HCT116 (cell line): ENCODE measurements around the gene NCF4. TPM values are rescaled to one million over a fixed set of nuclear protein-coding genes. Genes with fewer than 3 reads are reported as not detected.

Source experiments
- ATAC-seq: fragments of 200-7000 bp; cut with Tn5 transposase; 2 replicates; pipeline ENCODE4 v1.9.1; 2020; ENCODE audit warnings: mild to moderate bottlenecking, moderate library complexity
- BruUV-seq: library from RNA; stranded (reverse); fragments of 400-500 nt; replicated peaks from 2 replicates; lab custom pipeline; 2021; lab: Mats Ljungman, UMichigan
- CTCF ChIA-PET: fragments of 300-600 bp; sonication (Branson Sonifier 250); formaldehyde crosslinking; loops from one replicate; lab custom pipeline; 2021; ENCODE audit warnings: antibody characterized with exemption; lab: Charles Lee
- POLR2A ChIA-PET: fragments of 300-600, 350-600 bp; sonication (Branson Sonifier 250); formaldehyde crosslinking; loops from one replicate; lab custom pipeline; 2021; ENCODE audit warnings: antibody characterized with exemption; lab: Charles Lee
- RAD21 ChIA-PET, 2 experiments: fragments of 300-600 bp; sonication (Branson Sonifier 250); formaldehyde crosslinking; loops; one replicate each; lab custom pipeline; 2023; ENCODE audit warnings: low total read pairs in 2 of 2; ENCODE audit not compliant: uncharacterized antibody in 2 of 2, unreplicated experiment in 2 of 2, low non-redundant PET in 1 of 2; lab: Charles Lee
- DNase-seq: peaks from one replicate; pipeline ENCODE4 v3.0.0-alpha.2; 2010; ENCODE audit warnings: low read depth, low spot score
- H2AFZ ChIP-seq: fragments of 200-600 bp; shearing (Covaris generic), sonication (generic); 2 replicates; pipeline ENCODE4 v1.6.1; 2017; ENCODE audit warnings: low read depth, mixed run types, mixed read lengths, antibody characterized with exemption, low read length; ENCODE audit not compliant: poor library complexity, severe bottlenecking
- H3K27ac ChIP-seq: 2 replicates; pipeline ENCODE4 v1.5.1; 2012; ENCODE audit warnings: low read depth, low read length
- H3K27me3 ChIP-seq: fragments of 200-600 bp; sonication (generic); 2 replicates; pipeline ENCODE4 v1.6.1; 2016; ENCODE audit warnings: mixed run types, low read length, mixed read lengths; ENCODE audit not compliant: insufficient read depth
- H3K36me3 ChIP-seq, 2 experiments: fragments of 200-500 bp in 1 of 2; fragments of 200-600 bp in 1 of 2; sonication (Bioruptor generic) in 1 of 2; sonication (generic) in 1 of 2; 2 replicates each; pipeline versions ENCODE4 v1.5.1 to v1.6.1; 2014 to 2016; ENCODE audit warnings: low read length in 2 of 2, inconsistent platforms in 1 of 2, mixed read lengths in 1 of 2, mixed run types in 1 of 2; ENCODE audit not compliant: insufficient read depth in 2 of 2, control insufficient read depth in 1 of 2
- H3K4me1 ChIP-seq, 2 experiments: fragments of 200-600 bp in 1 of 2; sonication (generic) in 1 of 2; 2 replicates each; pipeline versions ENCODE4 v1.5.1 to v1.6.1; 2012 to 2017; ENCODE audit warnings: low read length in 2 of 2, inconsistent platforms in 1 of 2, mild to moderate bottlenecking in 1 of 2, mixed read lengths in 1 of 2, mixed run types in 1 of 2, moderate library complexity in 1 of 2; ENCODE audit not compliant: insufficient read depth in 2 of 2, control insufficient read depth in 1 of 2
- H3K4me2 ChIP-seq: fragments of 200-600 bp; sonication (generic); 2 replicates; pipeline ENCODE4 v1.6.1; 2017; ENCODE audit warnings: mixed run types, low read length, mixed read lengths
- H3K4me3 ChIP-seq, 2 experiments: fragments of 200-600 bp in 1 of 2; sonication (generic) in 1 of 2; replicated peaks in 1 of 2; 2 replicates each; pipeline ENCODE4 v1.5.1; 2011 to 2016; ENCODE audit warnings: low read length in 2 of 2, control low read depth in 1 of 2, low read depth in 1 of 2, mild to moderate bottlenecking in 1 of 2, mixed read lengths in 1 of 2, mixed run types in 1 of 2
- H3K79me2 ChIP-seq: fragments of 200-600 bp; sonication (generic); 2 replicates; pipeline ENCODE4 v1.6.1; 2017; ENCODE audit warnings: mild to moderate bottlenecking, mixed run types, low read length, moderate library complexity, mixed read lengths; ENCODE audit not compliant: insufficient read depth
- H3K9ac ChIP-seq: fragments of 200-600 bp; sonication (generic); 2 replicates; pipeline ENCODE4 v1.6.1; 2016; ENCODE audit warnings: low read length, mixed read lengths
- H3K9me2 ChIP-seq: fragments of 200-600 bp; sonication (generic), shearing (Covaris generic); 2 replicates; pipeline ENCODE4 v1.6.1; 2017; ENCODE audit warnings: mixed run types, mild to moderate bottlenecking, moderate library complexity; ENCODE audit not compliant: insufficient read depth
- H3K9me3 ChIP-seq, 2 experiments: fragments of 200-500 bp in 1 of 2; fragments of 200-600 bp in 1 of 2; sonication (Bioruptor generic) in 1 of 2; sonication (generic) in 1 of 2; 2 replicates each; pipeline ENCODE4 v1.6.1; 2014 to 2017; ENCODE audit warnings: low read length in 2 of 2, mixed read lengths in 2 of 2, inconsistent platforms in 1 of 2, low read depth in 1 of 2, mild to moderate bottlenecking in 1 of 2, mixed run types in 1 of 2, moderate library complexity in 1 of 2; ENCODE audit not compliant: control insufficient read depth in 1 of 2, insufficient read depth in 1 of 2
- H4K20me1 ChIP-seq: fragments of 200-600 bp; sonication (generic), shearing (Covaris generic); 2 replicates; pipeline ENCODE4 v1.6.1; 2017; ENCODE audit warnings: mixed run types, mild to moderate bottlenecking, moderate library complexity; ENCODE audit not compliant: insufficient read depth
- ATF3 ChIP-seq: IDR thresholded peaks from 2 replicates; pipeline ENCODE4 v1.6.1; 2012
- CBX3 ChIP-seq: IDR thresholded peaks from 2 replicates; pipeline ENCODE4 v1.6.1; 2012; ENCODE audit warnings: low read depth
- CEBPB ChIP-seq: IDR thresholded peaks from 2 replicates; pipeline ENCODE4 v1.6.1; 2012; ENCODE audit warnings: low read depth
- CTCF ChIP-seq, 3 experiments: fragments of 200-600 bp in 1 of 3; sonication (generic) in 1 of 3; IDR thresholded peaks in 2 of 3; conservative IDR thresholded peaks in 1 of 3; 2 replicates each; pipeline ENCODE4 v1.5.1; 2012 to 2017; ENCODE audit warnings: low read depth in 2 of 3, low read length in 2 of 3, antibody characterized with exemption in 1 of 3, borderline replicate concordance in 1 of 3, control low read depth in 1 of 3, mild to moderate bottlenecking in 1 of 3, mixed read lengths in 1 of 3, mixed run types in 1 of 3, moderate library complexity in 1 of 3; ENCODE audit not compliant: insufficient read depth in 1 of 3
- EZH2 ChIP-seq: fragments of 200-600 bp; sonication (generic); IDR thresholded peaks from 2 replicates; pipeline ENCODE4 v1.6.1; 2017; ENCODE audit warnings: antibody characterized with exemption, mixed run types
- EZH2phosphoT487 ChIP-seq: fragments of 200-600 bp; IDR thresholded peaks from 2 replicates; pipeline ENCODE4 v1.6.1; 2018; ENCODE audit warnings: antibody characterized with exemption, borderline replicate concordance
- FOSL1 ChIP-seq: IDR thresholded peaks from 2 replicates; pipeline ENCODE4 v1.6.1; 2012; ENCODE audit warnings: low read depth
- JUND ChIP-seq: IDR thresholded peaks from 2 replicates; pipeline ENCODE4 v1.6.1; 2012
- MAX ChIP-seq: IDR thresholded peaks from 2 replicates; pipeline ENCODE4 v1.6.1; 2012
- POLR2A ChIP-seq: IDR thresholded peaks from 2 replicates; pipeline ENCODE4 v1.7.0; 2011; ENCODE audit warnings: borderline replicate concordance; ENCODE audit not compliant: insufficient read depth, insufficient read length; ENCODE audit errors: extremely low read depth
- POLR2AphosphoS5 ChIP-seq: IDR thresholded peaks from 2 replicates; pipeline ENCODE4 v1.6.1; 2011; ENCODE audit warnings: mild to moderate bottlenecking, low read depth, low read length, moderate library complexity
- RAD21 ChIP-seq: IDR thresholded peaks from 2 replicates; pipeline ENCODE4 v1.6.1; 2012; ENCODE audit warnings: low read depth, mild to moderate bottlenecking
- SIN3A ChIP-seq: IDR thresholded peaks from 2 replicates; pipeline ENCODE4 v1.6.1; 2012; ENCODE audit warnings: low read depth
- SP1 ChIP-seq: IDR thresholded peaks from 2 replicates; pipeline ENCODE4 v1.6.1; 2012; ENCODE audit warnings: low read depth
- SRF ChIP-seq: IDR thresholded peaks from 2 replicates; pipeline ENCODE4 v1.6.1; 2012; ENCODE audit warnings: low read depth
- TCF7L2 ChIP-seq: IDR thresholded peaks from 2 replicates; pipeline ENCODE4 v1.7.0; 2011; ENCODE audit warnings: borderline replicate concordance, inconsistent platforms; ENCODE audit not compliant: insufficient read depth, insufficient read length; ENCODE audit errors: extremely low read depth
- YY1 ChIP-seq: IDR thresholded peaks from 2 replicates; pipeline ENCODE4 v1.6.1; 2011; ENCODE audit warnings: low read length, low read depth, moderate library complexity, mild to moderate bottlenecking; ENCODE audit not compliant: insufficient replicate concordance; ENCODE audit errors: extremely low read depth
- ZFX ChIP-seq: fragments of 450-650 bp; IDR thresholded peaks from 2 replicates; pipeline ENCODE4 v1.6.1; 2017
- ZNF274 ChIP-seq: fragments of 200-500 bp; sonication (Bioruptor generic); IDR thresholded peaks from 2 replicates; pipeline ENCODE4 v1.6.1; 2014; ENCODE audit warnings: mild to moderate bottlenecking, low read depth, low read length, inconsistent platforms
- intact Hi-C: fragments of 100-400 bp; cut with micrococcal nuclease; formaldehyde crosslinking; loops from 2 replicates; pipeline ENCODE4 v1.10.0; 2022
- total RNA-seq: library from RNA; stranded (reverse); gene quantifications from one replicate; pipeline ENCODE4 v1.2.1, GENCODE V29; 2021; ENCODE audit not compliant: unreplicated experiment

Gene NCF4
- total RNA-seq, 1 experiment from 2014 or later, result 0.37 TPM

- Histone ChIP-seq H3K9me3 (no peaks in the 10 kb centered on the region; a peak in 1 of 4 replicates), H3K4me1 (no peaks in the 10 kb centered on the region), H3K4me2 (no peak overlapping the region), H3K27ac (no peak overlapping the region), H3K27me3 (0 out of 2 replicates have a peak, but pooled peaks cover 8% of the 10 kb centered on the region), H3K9ac (no peak overlapping the region), H2AFZ (no peak overlapping the region), H3K36me3 (no peaks in the 10 kb centered on the region), H3K9me2 (no peaks in the 10 kb centered on the region)
- no peak for ATAC-seq
- CTCF ChIA-PET, result interaction anchor here (1.3 kb wide), 1 partner anchor 24 kb away, joined by 5 read pairs; no protein-coding TSS in a partner anchor
- TF ChIP-seq CEBPB (no peak), SP1 (no peak), ZNF274 (no peak), TCF7L2 (no peak), POLR2AphosphoS5 (no peak), SIN3A (no peak), SRF (no peak), FOSL1 (no peak), MAX (no peak), JUND (no peak), YY1 (no peak)
- TF ChIP-seq, all 23 proteins: peak for 0
- RAD21 ChIA-PET, result no interaction called here
- POLR2A ChIA-PET, result no interaction called here
- intact Hi-C loops, result no loop called here
- Histone ChIP-seq H3K4me3 (no peak overlapping the region), H4K20me1 (no peaks in the 10 kb centered on the region), H3K79me2 (no peaks in the 10 kb centered on the region)
- BruUV-seq, result no TSS peak
- no peak for DNase-seq
These were observed 29.1 kb upstream of the NCF4 start for GRCh38 chr22:36831717-36832116.

GRCh38 chr22:36833073-36833472 is 27.7 kb upstream of the NCF4 start:
- Histone ChIP-seq H3K36me3 (no peaks in the 10 kb centered on the region), H2AFZ (no peak overlapping the region), H3K79me2 (no peaks in the 10 kb centered on the region), H3K27ac (no peak overlapping the region), H3K4me3 (no peak overlapping the region), H4K20me1 (no peaks in the 10 kb centered on the region), H3K27me3 (0 out of 2 replicates have a peak, but pooled peaks cover 8% of the 10 kb centered on the region), H3K9me3 (no peaks in the 10 kb centered on the region; a peak in 1 of 4 replicates), H3K9ac (no peak overlapping the region), H3K9me2 (no peaks in the 10 kb centered on the region), H3K4me2 (no peak overlapping the region), H3K4me1 (no peaks in the 10 kb centered on the region)
- no TSS peak for BruUV-seq
- intact Hi-C loops, result no loop called here
- RAD21 ChIA-PET, result no interaction called here
- ATAC-seq, result no peak
- no peak for DNase-seq
- POLR2A ChIA-PET, result no interaction called here
- CTCF ChIA-PET, result interaction anchor here (1.3 kb wide), 1 partner anchor 23 kb away, joined by 5 read pairs; no protein-coding TSS in a partner anchor
- TF ChIP-seq RAD21 (no peak), ZNF274 (no peak), ATF3 (no peak), JUND (no peak), CBX3 (no peak), SP1 (no peak), FOSL1 (no peak), ZFX (no peak), CEBPB (no peak), POLR2AphosphoS5 (no peak), CTCF (IDR thresholded peaks at IDR 0.05 in 2 of 3, conservative IDR thresholded peaks at IDR 0.05 in 1 of 3; ENCODE audit: borderline replicate concordance in 1 of 3, insufficient read depth in 1 of 3, low read depth in 2 of 3, low read length in 2 of 3) (no peak), EZH2phosphoT487 (no peak), TCF7L2 (no peak), POLR2A (no peak), EZH2 (no peak)
